Measurements from ENCODE around the gene MYL7. TPM values are rescaled to one million over a fixed set of nuclear protein-coding genes. Genes with fewer than 3 reads are reported as not detected.

The MYL7 gene
- polyA plus RNA-seq, 2 of the 4 experiments (the other 2 are of a cell fraction) = not detected

DNA sequence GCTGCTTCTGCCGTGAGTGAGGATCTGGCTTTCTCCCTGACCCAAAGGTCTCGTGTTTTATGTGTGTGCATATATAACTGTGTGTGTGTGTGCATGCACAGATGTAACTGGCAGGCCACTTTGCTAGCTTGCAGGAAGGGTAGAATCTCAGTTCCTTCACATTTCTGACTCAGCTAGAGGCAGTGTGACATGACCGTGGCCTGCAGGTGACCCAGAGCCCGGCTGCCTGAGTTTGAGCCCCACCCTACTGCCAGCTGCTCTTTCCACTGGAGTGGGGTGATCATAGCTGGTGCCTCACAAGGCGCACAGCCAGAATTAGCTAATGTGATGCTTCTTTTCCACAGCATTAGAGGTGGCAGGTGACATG, 9.3 kb upstream of the MYL7 start:
- POLR2A ChIA-PET = no interaction called here
- FAIRE-seq = no peak
- Histone ChIP-seq H3K9me3 (no peaks in the 10 kb centered on the region), H3K4me2 (no peak overlapping the region), H3K27ac (no peak overlapping the region), H3K4me3 (no peak overlapping the region), H3K4me1 (no peaks in the 10 kb centered on the region)
- CTCF ChIA-PET = interaction anchor here (1.0 to 3.7 kb wide), 4 partner anchors 13 to 32 kb away, joined by 3 to 14 read pairs (median 4); no protein-coding TSS in a partner anchor
- 86% methylated on average over 3 of the region's 5 CpGs for WGBS (ENCODE audit: missing lambda C conversion rate)
- DNase-seq (ENCODE audit: low read depth in 1 of 2, low spot score in 1 of 2) = no peak
- ATAC-seq = no peak
- no peak for TF ChIP-seq EP300 (IDR thresholded peaks at IDR 0.05)

DNA sequence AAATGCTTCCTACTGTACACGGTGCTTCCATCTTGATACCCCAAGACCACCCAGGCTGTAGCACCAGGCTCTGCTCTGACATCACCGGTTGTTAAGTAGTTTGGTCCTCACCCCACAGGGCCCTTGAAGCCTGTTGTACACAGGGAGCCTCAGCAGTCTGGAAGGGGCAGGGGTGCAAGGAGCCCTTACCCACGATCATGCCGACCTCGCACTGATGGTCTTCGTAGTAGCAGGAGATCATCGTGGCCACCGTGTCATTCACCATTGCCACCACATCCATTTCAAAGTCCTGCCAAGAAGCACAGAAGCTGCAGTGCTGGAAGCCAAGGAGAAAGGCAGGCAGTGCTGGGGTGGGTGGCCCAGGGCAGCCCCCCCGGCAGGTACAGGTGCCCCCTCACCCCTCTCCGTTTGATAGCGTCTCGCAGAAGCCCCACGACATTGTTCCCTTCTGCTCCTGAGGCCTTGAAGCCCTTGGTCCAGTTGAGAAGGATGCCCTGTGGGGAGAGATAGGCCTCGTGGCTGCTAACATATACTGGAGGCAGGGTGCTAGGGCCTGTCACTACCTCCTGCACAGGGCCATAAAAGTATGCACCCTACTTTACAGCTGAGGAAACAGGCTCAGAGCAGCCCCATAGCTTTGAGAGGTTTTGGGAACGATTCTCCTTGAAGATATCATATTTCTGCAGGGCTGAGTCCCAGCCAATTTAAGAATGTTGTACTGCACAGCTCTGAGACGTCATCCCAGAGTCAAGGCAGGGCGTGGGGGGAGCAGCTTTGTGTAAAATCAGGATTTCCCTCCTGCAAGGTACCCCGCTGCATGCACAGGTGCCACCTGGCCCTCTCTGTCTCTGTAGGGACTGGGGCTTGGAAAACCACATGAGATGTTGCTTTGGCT, 8.7 kb upstream of the MYL7 start:
- 76% methylated on average over 17 of the region's 18 CpGs for WGBS (ENCODE audit: missing lambda C conversion rate)
- FAIRE-seq (no peak), ATAC-seq (no peak), DNase-seq (ENCODE audit: low read depth in 1 of 2, low spot score in 1 of 2) (no peak)
- ChIA-PET CTCF (interaction anchor here (1.0 to 3.7 kb wide), 4 partner anchors 14 to 33 kb away, joined by 3 to 14 read pairs (median 4); no protein-coding TSS in a partner anchor), POLR2A (no interaction called here)
- Histone ChIP-seq H3K4me3 (no peak overlapping the region), H3K9me3 (no peaks in the 10 kb centered on the region), H3K4me2 (no peak overlapping the region), H3K4me1 (no peaks in the 10 kb centered on the region), H3K27ac (no peak overlapping the region)
- TF ChIP-seq RFX5 (IDR thresholded peaks at IDR 0.05) = no peak
- TF ChIP-seq HDAC2 (IDR thresholded peaks at IDR 0.05) = no peak
- TF ChIP-seq RNF2 (IDR thresholded peaks at IDR 0.05; ENCODE audit: borderline replicate concordance, low read depth) = no peak
- TF ChIP-seq, protein P1, sequence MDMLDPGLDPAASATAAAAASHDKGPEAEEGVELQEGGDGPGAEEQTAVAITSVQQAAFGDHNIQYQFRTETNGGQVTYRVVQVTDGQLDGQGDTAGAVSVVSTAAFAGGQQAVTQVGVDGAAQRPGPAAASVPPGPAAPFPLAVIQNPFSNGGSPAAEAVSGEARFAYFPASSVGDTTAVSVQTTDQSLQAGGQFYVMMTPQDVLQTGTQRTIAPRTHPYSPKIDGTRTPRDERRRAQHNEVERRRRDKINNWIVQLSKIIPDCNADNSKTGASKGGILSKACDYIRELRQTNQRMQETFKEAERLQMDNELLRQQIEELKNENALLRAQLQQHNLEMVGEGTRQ (IDR thresholded peaks at IDR 0.05) = no peak
- TF ChIP-seq HOXB13 (CRISPR knock-in tag; IDR thresholded peaks at IDR 0.05; ENCODE audit: low read depth) = no peak
- TF ChIP-seq NFE2L2 (conservative IDR thresholded peaks at IDR 0.05; ENCODE audit: low read length) = no peak
- TF ChIP-seq CHD4 (IDR thresholded peaks at IDR 0.05; ENCODE audit: borderline replicate concordance) = no peak
- no peak for TF ChIP-seq EHMT2 (IDR thresholded peaks at IDR 0.05; ENCODE audit: low read depth)
- no peak for TF ChIP-seq JUNB (IDR thresholded peaks at IDR 0.05)
- TF ChIP-seq MAFK (IDR thresholded peaks at IDR 0.05; ENCODE audit: partially characterized antibody) = no peak
- TF ChIP-seq, protein P2, sequence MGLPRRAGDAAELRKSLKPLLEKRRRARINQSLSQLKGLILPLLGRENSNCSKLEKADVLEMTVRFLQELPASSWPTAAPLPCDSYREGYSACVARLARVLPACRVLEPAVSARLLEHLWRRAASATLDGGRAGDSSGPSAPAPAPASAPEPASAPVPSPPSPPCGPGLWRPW (IDR thresholded peaks at IDR 0.05) = no peak
- no peak for TF ChIP-seq ZC3H11A (IDR thresholded peaks at IDR 0.05)
- TF ChIP-seq CHD2 (IDR thresholded peaks at IDR 0.05; ENCODE audit: low read length, partially characterized antibody) = no peak

DNA sequence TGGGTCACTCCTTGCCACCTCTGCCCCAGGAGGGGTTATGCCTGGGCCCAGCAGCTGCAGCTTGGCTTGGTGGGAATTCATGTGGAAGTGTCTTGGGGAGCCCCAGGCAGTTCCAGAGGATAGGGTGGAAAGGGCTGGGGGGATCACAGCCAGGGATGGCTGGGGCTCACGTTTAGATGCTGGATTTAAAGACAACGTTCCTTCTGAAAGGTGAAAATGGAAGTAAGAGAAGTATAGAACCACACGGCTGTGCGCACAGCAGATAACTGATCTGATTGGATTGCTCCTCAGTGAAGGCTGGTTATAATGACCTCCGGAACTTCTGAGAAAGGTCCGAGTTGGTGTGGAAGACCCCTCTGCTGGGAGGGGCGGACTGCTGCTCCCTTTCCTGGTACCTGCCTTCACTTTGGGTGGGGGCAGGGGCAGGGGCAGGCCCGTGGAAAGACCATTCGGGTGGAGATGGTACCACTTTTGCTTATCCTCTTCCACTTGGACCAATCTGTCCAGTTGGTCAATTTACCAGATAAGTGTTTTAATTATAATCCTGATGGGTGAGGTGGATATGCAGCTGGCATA, 7.9 kb upstream of the MYL7 start:
- ChIA-PET POLR2A (no interaction called here), CTCF (interaction anchor here (1.9 to 3.7 kb wide), 2 partner anchors 18 to 89 kb away, joined by 3 to 14 read pairs; no protein-coding TSS in a partner anchor)
- DNase-seq (ENCODE audit: low read depth in 1 of 2, low spot score in 1 of 2) (no peak), FAIRE-seq (no peak), ATAC-seq (no peak)
- H3K9me3 ChIP-seq = no peaks in the 10 kb centered on the region
- no peak overlapping the region for H3K4me3 ChIP-seq
- TF ChIP-seq MYC (IDR thresholded peaks at IDR 0.05; ENCODE audit: borderline replicate concordance, low read length) = no peak
- no peak for TF ChIP-seq JUN (IDR thresholded peaks at IDR 0.05)
- no peak overlapping the region for H3K4me2 ChIP-seq
- H3K27ac ChIP-seq = no peak overlapping the region
- 51% methylated on average over 9 of the region's 9 CpGs for WGBS (ENCODE audit: missing lambda C conversion rate)
- no peaks in the 10 kb centered on the region for H3K4me1 ChIP-seq

DNA sequence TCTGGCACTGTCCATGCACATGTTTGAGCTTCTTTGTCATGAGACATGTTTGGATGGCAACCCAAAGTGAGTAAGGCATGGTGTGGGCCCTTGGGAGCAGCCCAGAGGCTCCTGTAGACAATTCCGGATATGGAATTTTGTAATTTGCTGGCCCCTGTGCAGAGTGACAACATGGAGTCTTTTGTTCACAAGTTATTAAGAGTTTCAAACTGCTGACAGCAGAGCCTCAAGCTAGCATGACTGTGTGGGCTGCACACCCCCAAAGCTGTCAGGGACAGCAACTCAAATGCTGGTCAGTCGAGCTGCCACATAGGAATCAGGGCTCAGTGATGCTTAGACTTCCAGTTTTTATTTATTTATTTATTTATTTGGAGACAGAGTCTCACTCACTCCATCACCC, 7.0 kb upstream of the MYL7 start:
- WGBS (ENCODE audit: missing lambda C conversion rate) = 52% methylated on average over 2 of the region's 2 CpGs
- TF ChIP-seq RCOR1 (IDR thresholded peaks at IDR 0.05; ENCODE audit: low read depth, low read length) = no peak
- Histone ChIP-seq H3K4me3 (no peak overlapping the region), H3K4me2 (no peak overlapping the region), H3K27ac (no peak overlapping the region), H3K4me1 (no peaks in the 10 kb centered on the region), H3K9me3 (no peaks in the 10 kb centered on the region)
- ChIA-PET POLR2A (no interaction called here), CTCF (interaction anchor here (0.7 to 3.7 kb wide), 6 partner anchors 11 to 96 kb away, joined by 3 to 14 read pairs (median 3); no protein-coding TSS in a partner anchor)
- DNase-seq (ENCODE audit: low read depth in 1 of 2, low spot score in 1 of 2) (no peak), FAIRE-seq (no peak), ATAC-seq (no peak)
